Motor neuron (in vitro differentiated cells): Measurements from ENCODE around the gene ACAT2. TPM values are rescaled to one million over a fixed set of nuclear protein-coding genes. Genes with fewer than 3 reads are reported as not detected.
"Not testable (repeated sequence)": the region's sequence is repeated elsewhere in the genome, so short reads cannot be mapped to it uniquely, and the experiment has no call there.

Experiments
- ATAC-seq, 8 experiments: fragments of 200-7000 bp; cut with Tn5 transposase; replicated peaks in 6 of 8; 2 replicates each; pipeline ENCODE4 v1.8.0; 2021; ENCODE audit warnings: mild to moderate bottlenecking in 8 of 8, moderate library complexity in 8 of 8
- H3K27ac ChIP-seq, 2 donors: fragments of 250-450 bp; sonication (Bioruptor Pico); 2 replicates each; pipeline ENCODE4 v1.9.0; 2021; ENCODE audit warnings: antibody characterized with exemption in 2 of 2, mild to moderate bottlenecking in 2 of 2, moderate library complexity in 1 of 2
- H3K4me1 ChIP-seq, 2 donors: fragments of 250-450 bp; sonication (Bioruptor Pico); replicated peaks in 1 of 2; 2 replicates each; pipeline ENCODE4 v1.6.1; 2021; ENCODE audit warnings: antibody characterized with exemption in 2 of 2, mild to moderate bottlenecking in 2 of 2, moderate library complexity in 1 of 2
- H3K4me3 ChIP-seq, 5 donors: fragments of 250-450 bp; sonication (Bioruptor Pico); 2 replicates each; pipeline ENCODE4 v1.9.0; 2021; ENCODE audit warnings: antibody characterized with exemption in 5 of 5, mild to moderate bottlenecking in 5 of 5, moderate library complexity in 4 of 5
- WGBS, 10 experiments: fragments of 450-650 bp; shearing (Covaris generic); methylation state at CpG; one replicate each; pipeline ENCODE4 v1.0.0; 2022; 5-methylcytosine and 5-hydroxymethylcytosine counted together
- in situ Hi-C, 9 experiments: fragments of 400-800 bp; cut with MboI; loops; one replicate each; pipeline ENCODE4 v1.15.0; 2021; ENCODE audit warnings: low sequenced_read_pairs in 9 of 9, low pct_unique_long_range_greater_than_20kb in 2 of 9; ENCODE audit not compliant: unreplicated experiment in 9 of 9
- total RNA-seq, 8 experiments: library from RNA; unstranded; fragments of 300-600 nt; gene quantifications; 2 replicates each; pipeline versions ENCODE4 v1.2.3 to v1.2.4, GENCODE V29; 2022

The ACAT2 gene
- total RNA-seq, 8 experiments from 2014 or later, result 12.6 to 120 (median 42.2) TPM

GRCh38 chr6:159742165-159742564, 19.7 kb upstream of the ACAT2 start:
- ATAC-seq, result peak in 2 of 8 experiments; percentile 42 to 49
- WGBS, 10 experiments, result 64 to 100% (median 100%) methylated on average over 1 of the region's 1 CpG; no CpG with 5 or more reads in 1 of the 10 experiments
- Histone ChIP-seq H3K27ac (no peak overlapping the region), H3K4me1 (no peaks in the 10 kb centered on the region), H3K4me3 (no peak overlapping the region)
- in situ Hi-C loops, result no loop called here

- in situ Hi-C loops, result no loop called here
- Histone ChIP-seq H3K4me1 (no peaks in the 10 kb centered on the region), H3K27ac (no peak overlapping the region), H3K4me3 (no peak overlapping the region)
- 69 to 100% (median 91%) methylated on average over 2 to 7 of the region's 7 CpGs for WGBS, 10 experiments
- no peak for ATAC-seq
Measured at GRCh38 chr6:159745081-159745480, 16.8 kb upstream of the ACAT2 start.

GRCh38 chr6:159746759-159747158, 15.1 kb upstream of the ACAT2 start:
- Histone ChIP-seq H3K4me3 (no peak overlapping the region), H3K4me1 (no peaks in the 10 kb centered on the region), H3K27ac (no peak overlapping the region)
- in situ Hi-C loops, result no loop called here
- 50 to 100% (median 100%) methylated on average over 1 of the region's 1 CpG; no CpG with 5 or more reads in 3 of the 10 experiments for WGBS, 10 experiments
- no peak for ATAC-seq

- ATAC-seq, in situ Hi-C loops, H3K27ac ChIP-seq, H3K4me3 ChIP-seq, H3K4me1 ChIP-seq: not testable (repeated sequence)
- 94 to 100% (median 100%) methylated on average over 1 to 2 of the region's 7 CpGs; no CpG with 5 or more reads in 7 of the 10 experiments for WGBS, 10 experiments
Measured at GRCh38 chr6:159748127-159748526, 13.7 kb upstream of the ACAT2 start.

GRCh38 chr6:159751448-159751847, 10.4 kb upstream of the ACAT2 start:
- ATAC-seq, result no peak
- no peak overlapping the region for H3K4me3 ChIP-seq
- H3K4me1 ChIP-seq, result no peaks in the 10 kb centered on the region
- no peak overlapping the region for H3K27ac ChIP-seq
- WGBS, 10 experiments, result 57 to 100% (median 92%) methylated on average over 1 to 3 of the region's 3 CpGs; no CpG with 5 or more reads in 2 of the 10 experiments
- in situ Hi-C loops, result no loop called here

- ATAC-seq, result no peak
- Histone ChIP-seq H3K4me1 (no peaks in the 10 kb centered on the region), H3K27ac (no peak overlapping the region), H3K4me3 (no peak overlapping the region)
- in situ Hi-C loops, result no loop called here
- WGBS, 10 experiments, result 76 to 100% (median 89%) methylated on average over 3 to 6 of the region's 6 CpGs; no CpG with 5 or more reads in 1 of the 10 experiments
Measured at GRCh38 chr6:159753081-159753872, 8.6 kb upstream of the ACAT2 start.

GRCh38 chr6:159754401-159754800, 7.4 kb upstream of the ACAT2 start:
- in situ Hi-C loops, result no loop called here
- H3K27ac ChIP-seq, result no peak overlapping the region
- no peak overlapping the region for H3K4me3 ChIP-seq
- H3K4me1 ChIP-seq, result no peaks in the 10 kb centered on the region
- 63 to 100% (median 82%) methylated on average over 1 to 2 of the region's 2 CpGs; no CpG with 5 or more reads in 2 of the 10 experiments for WGBS, 10 experiments
- no peak for ATAC-seq

GRCh38 chr6:159754959-159755914, 6.6 kb upstream of the ACAT2 start:
- Histone ChIP-seq H3K27ac (no peak overlapping the region), H3K4me3 (no peak overlapping the region), H3K4me1 (no peaks in the 10 kb centered on the region)
- in situ Hi-C loops, result no loop called here
- WGBS, 10 experiments, result 64 to 97% (median 93%) methylated on average over 5 to 14 of the region's 15 CpGs
- peak in 1 of 8 experiments; percentile 15 for ATAC-seq

- no peak for ATAC-seq
- 50 to 100% (median 100%) methylated on average over 1 to 4 of the region's 4 CpGs; no CpG with 5 or more reads in 1 of the 10 experiments for WGBS, 10 experiments
- no peak overlapping the region for H3K4me3 ChIP-seq
- no peak overlapping the region for H3K27ac ChIP-seq
- in situ Hi-C loops, result no loop called here
- peaks cover 7 to 8% of the 10 kb centered on the region in 2 donors for H3K4me1 ChIP-seq
Measured at GRCh38 chr6:159756508-159756907, 5.3 kb upstream of the ACAT2 start.

GRCh38 chr6:159758031-159759001, 3.5 kb upstream of the ACAT2 start:
- peaks cover 10 to 13% of the 10 kb centered on the region in 2 donors for H3K4me1 ChIP-seq
- no peak for ATAC-seq
- 60 to 100% (median 94%) methylated on average over 2 to 6 of the region's 7 CpGs; no CpG with 5 or more reads in 2 of the 10 experiments for WGBS, 10 experiments
- no peak overlapping the region for H3K4me3 ChIP-seq
- in situ Hi-C loops, result no loop called here
- H3K27ac ChIP-seq, result no peak overlapping the region

- ATAC-seq, result peak in 1 of 8 experiments; percentile 22
- H3K27ac ChIP-seq, result no peak overlapping the region
- peaks cover 10 to 13% of the 10 kb centered on the region in 2 donors for H3K4me1 ChIP-seq
- 17 to 100% (median 65%) methylated on average over 1 to 2 of the region's 2 CpGs; no CpG with 5 or more reads in 7 of the 10 experiments for WGBS, 10 experiments
- H3K4me3 ChIP-seq, result no peak overlapping the region
- in situ Hi-C loops, result no loop called here
Measured at GRCh38 chr6:159759645-159760044, 2.2 kb upstream of the ACAT2 start.

GRCh38 chr6:159760602-159761057, 1.2 kb upstream of the ACAT2 start:
- Histone ChIP-seq H3K4me1 (peaks cover 10 to 13% of the 10 kb centered on the region in 2 donors), H3K4me3 (peak overlapping the region in 4 of 5 donors; percentile 55 to 97 (median 86)), H3K27ac (no peak overlapping the region)
- WGBS, 10 experiments, result 0 to 80% (median 40%) methylated on average over 1 to 3 of the region's 3 CpGs; no CpG with 5 or more reads in 3 of the 10 experiments
- in situ Hi-C loops, result no loop called here
- ATAC-seq, result no peak
